ENCODE data around the gene SLC35G2.
"Not testable (repeated sequence)": the region's sequence is repeated elsewhere in the genome, so short reads cannot be mapped to it uniquely, and the experiment has no call there.

DNA sequence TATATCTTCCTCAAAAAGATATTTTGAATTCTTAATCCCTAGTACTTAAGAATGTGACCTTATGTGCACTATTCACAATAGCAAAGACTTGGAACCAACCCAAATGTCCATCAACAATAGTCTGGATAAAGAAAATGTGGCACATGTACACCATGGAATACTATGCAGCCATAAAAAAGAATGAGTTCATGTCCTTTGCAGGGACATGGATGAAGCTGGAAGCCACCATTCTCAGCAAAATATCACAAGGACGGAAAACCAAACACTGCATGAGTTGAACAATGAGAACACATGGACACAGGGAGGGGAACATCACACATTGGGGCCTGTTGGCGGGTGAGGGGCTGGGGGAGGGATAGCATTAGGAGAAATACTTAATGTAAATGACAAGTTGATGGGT, 60.6 kb downstream of the SLC35G2 start:
- TF ChIP-seq, protein P1, sequence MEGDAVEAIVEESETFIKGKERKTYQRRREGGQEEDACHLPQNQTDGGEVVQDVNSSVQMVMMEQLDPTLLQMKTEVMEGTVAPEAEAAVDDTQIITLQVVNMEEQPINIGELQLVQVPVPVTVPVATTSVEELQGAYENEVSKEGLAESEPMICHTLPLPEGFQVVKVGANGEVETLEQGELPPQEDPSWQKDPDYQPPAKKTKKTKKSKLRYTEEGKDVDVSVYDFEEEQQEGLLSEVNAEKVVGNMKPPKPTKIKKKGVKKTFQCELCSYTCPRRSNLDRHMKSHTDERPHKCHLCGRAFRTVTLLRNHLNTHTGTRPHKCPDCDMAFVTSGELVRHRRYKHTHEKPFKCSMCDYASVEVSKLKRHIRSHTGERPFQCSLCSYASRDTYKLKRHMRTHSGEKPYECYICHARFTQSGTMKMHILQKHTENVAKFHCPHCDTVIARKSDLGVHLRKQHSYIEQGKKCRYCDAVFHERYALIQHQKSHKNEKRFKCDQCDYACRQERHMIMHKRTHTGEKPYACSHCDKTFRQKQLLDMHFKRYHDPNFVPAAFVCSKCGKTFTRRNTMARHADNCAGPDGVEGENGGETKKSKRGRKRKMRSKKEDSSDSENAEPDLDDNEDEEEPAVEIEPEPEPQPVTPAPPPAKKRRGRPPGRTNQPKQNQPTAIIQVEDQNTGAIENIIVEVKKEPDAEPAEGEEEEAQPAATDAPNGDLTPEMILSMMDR (conservative IDR thresholded peaks at IDR 0.05): not testable (repeated sequence)
- not testable (repeated sequence) for TF ChIP-seq ZFX (IDR thresholded peaks at IDR 0.05)

Measured in C4-2B (cell line).